HepG2 (cell line): ENCODE results near the gene POLR3H. TPM values are rescaled to one million over a fixed set of nuclear protein-coding genes. Genes with fewer than 3 reads are reported as not detected.

Experiments used
- ATAC-seq: fragments of 200-7000 bp; cut with Tn5 transposase; 3 replicates; pipeline ENCODE4 v1.9.1; 2020; ENCODE audit warnings: mild to moderate bottlenecking, moderate library complexity
- BruUV-seq: library from RNA; stranded (reverse); fragments of 400-500 nt; replicated peaks from 2 replicates; lab custom pipeline; 2021; lab: Mats Ljungman, UMichigan
- CTCF ChIA-PET: fragments of 300-600 bp; formaldehyde crosslinking; extraction: SDS; loops from one replicate; lab custom pipeline; 2021; ENCODE audit warnings: low total read pairs, inconsistent platforms, low intra/inter-chr PET ratio; lab: Yijun Ruan, JAX
- POLR2A ChIA-PET: fragments of 350-600 bp; sonication (Branson Sonifier 250); formaldehyde crosslinking; loops from one replicate; lab custom pipeline; 2020; ENCODE audit warnings: antibody characterized with exemption, inconsistent platforms; lab: Yijun Ruan, JAX
- DNase-seq: peaks from one replicate; pipeline ENCODE4 v3.0.0-alpha.2; 2015; ENCODE audit warnings: low spot score
- FAIRE-seq: peaks from 3 replicates; lab custom pipeline; 2011; peaks lifted over from hg19 to GRCh38; lab: Jason Lieb, UNC
- H2AFZ ChIP-seq: one replicate; pipeline ENCODE4 v1.6.1; 2011; ENCODE audit warnings: low read length, inconsistent platforms
- H3K27ac ChIP-seq: fragments of 300-600 bp; 3 replicates; pipeline ENCODE4 v1.8.0; 2011; ENCODE audit warnings: mixed run types, mild to moderate bottlenecking, mixed read lengths, low read length, inconsistent platforms; ENCODE audit not compliant: insufficient read depth; ENCODE audit errors: extremely low read length
- H3K27me3 ChIP-seq, 2 experiments: fragments of 200-600 bp in 1 of 2; 2 replicates in 1 of 2; 3 replicates in 1 of 2; pipeline versions ENCODE4 v1.6.0 to v1.8.0; 2011; ENCODE audit warnings: low read length in 2 of 2, mild to moderate bottlenecking in 2 of 2, moderate library complexity in 2 of 2, inconsistent platforms in 1 of 2; ENCODE audit not compliant: insufficient read depth in 2 of 2, control insufficient read depth in 1 of 2
- H3K36me3 ChIP-seq, 2 experiments: fragments of 200-600 bp in 1 of 2; replicated peaks in 1 of 2; 2 replicates in 1 of 2; 3 replicates in 1 of 2; pipeline versions ENCODE4 v1.5.1 to v1.8.0; 2011; ENCODE audit warnings: low read length in 2 of 2, inconsistent platforms in 1 of 2; ENCODE audit not compliant: insufficient read depth in 2 of 2, control insufficient read depth in 1 of 2
- H3K4me1 ChIP-seq: 2 replicates; pipeline ENCODE4 v1.5.1; 2012; ENCODE audit warnings: low read length, inconsistent platforms; ENCODE audit not compliant: insufficient read depth
- H3K4me2 ChIP-seq: 2 replicates; pipeline ENCODE4 v1.6.0; 2011; ENCODE audit warnings: low read depth, low read length, inconsistent platforms
- H3K4me3 ChIP-seq, 3 experiments: fragments of 200-600 bp in 1 of 3; sonication (generic), shearing (Covaris generic) in 1 of 3; replicated peaks in 1 of 3; 2 replicates each; pipeline ENCODE4 v1.5.1; 2011 to 2016; ENCODE audit warnings: low read length in 3 of 3, inconsistent platforms in 2 of 3, low read depth in 2 of 3, mild to moderate bottlenecking in 2 of 3, control low read depth in 1 of 3, mixed read lengths in 1 of 3; ENCODE audit not compliant: insufficient read depth in 1 of 3
- H3K79me2 ChIP-seq: one replicate; pipeline ENCODE4 v1.6.1; 2011; ENCODE audit warnings: low read length, inconsistent platforms; ENCODE audit not compliant: insufficient read depth
- H3K9ac ChIP-seq: 2 replicates; pipeline ENCODE4 v1.6.0; 2011; ENCODE audit warnings: mild to moderate bottlenecking, low read depth, low read length, inconsistent platforms; ENCODE audit not compliant: insufficient read depth
- H3K9me3 ChIP-seq: 2 replicates; pipeline ENCODE4 v1.5.1; 2012; ENCODE audit warnings: mild to moderate bottlenecking, low read length
- H4K20me1 ChIP-seq: 2 replicates; pipeline ENCODE4 v1.6.0; 2011; ENCODE audit warnings: inconsistent platforms, mild to moderate bottlenecking, low read length, moderate library complexity; ENCODE audit not compliant: insufficient read depth
- BCL6 ChIP-seq: IDR thresholded peaks from 2 replicates; pipeline ENCODE4 v1.6.1; 2016; ENCODE audit warnings: missing genetic modification reagents, missing compliant biosample characterization
- CHD2 ChIP-seq: IDR thresholded peaks from 2 replicates; pipeline ENCODE4 v1.6.1; 2011; ENCODE audit warnings: low read depth, low read length, improper control_type of control experiment
- HNRNPL ChIP-seq: fragments of 200-400 bp; formaldehyde crosslinking; IDR thresholded peaks from 2 replicates; pipeline ENCODE4 v1.6.1; 2017; ENCODE audit warnings: mild to moderate bottlenecking, low read depth, low read length
- MZF1 ChIP-seq: sonication (generic); formaldehyde crosslinking; IDR thresholded peaks from 2 replicates; pipeline ENCODE4 v1.8.1; 2023; ENCODE audit warnings: mild to moderate bottlenecking, missing genetic modification reagents, borderline replicate concordance
- NR2C2 ChIP-seq: sonication (generic); formaldehyde crosslinking; IDR thresholded peaks from 2 replicates; pipeline ENCODE4 v1.4.0; 2020; ENCODE audit warnings: missing genetic modification reagents, mild to moderate bottlenecking, moderate library complexity, borderline replicate concordance
- U2AF2 ChIP-seq: fragments of 200-400 bp; formaldehyde crosslinking; IDR thresholded peaks from 2 replicates; pipeline ENCODE4 v1.6.1; 2017; ENCODE audit warnings: low read depth, mild to moderate bottlenecking, low read length
- ZBTB38 ChIP-seq: sonication (generic); formaldehyde crosslinking; IDR thresholded peaks from 2 replicates; pipeline ENCODE4 v1.5.1; 2020; ENCODE audit warnings: mild to moderate bottlenecking, missing genetic modification reagents
- ZBTB7B ChIP-seq: sonication (generic); formaldehyde crosslinking; IDR thresholded peaks from 2 replicates; pipeline ENCODE4 v1.4.0; 2020; ENCODE audit warnings: missing genetic modification reagents
- ZMYM3 ChIP-seq: sonication (generic); formaldehyde crosslinking; IDR thresholded peaks from 2 replicates; pipeline ENCODE4 v1.5.1; 2020; ENCODE audit warnings: mild to moderate bottlenecking, missing genetic modification reagents
- ZNF331 ChIP-seq: sonication (generic); formaldehyde crosslinking; IDR thresholded peaks from 2 replicates; pipeline ENCODE4 v1.4.0; 2020; ENCODE audit warnings: missing genetic modification reagents
- ZNF572 ChIP-seq: sonication (generic); formaldehyde crosslinking; IDR thresholded peaks from 2 replicates; pipeline ENCODE4 v1.5.1; 2020; ENCODE audit warnings: mild to moderate bottlenecking, missing genetic modification reagents
- ZNF605 ChIP-seq: sonication (generic); formaldehyde crosslinking; IDR thresholded peaks from 2 replicates; pipeline ENCODE4 v1.8.0; 2022; ENCODE audit warnings: mild to moderate bottlenecking, missing genetic modification reagents
- ZNF768 ChIP-seq: sonication (generic); formaldehyde crosslinking; IDR thresholded peaks from 2 replicates; pipeline ENCODE4 v1.4.0; 2020; ENCODE audit warnings: missing genetic modification reagents
- ZZZ3 ChIP-seq: sonication (generic); formaldehyde crosslinking; IDR thresholded peaks from 2 replicates; pipeline ENCODE4 v1.4.0; 2020; ENCODE audit warnings: missing genetic modification reagents, mild to moderate bottlenecking, borderline replicate concordance
- WGBS: methylation state at CpG from one replicate; pipeline ENCODE4 v1.1.6; 2017; ENCODE audit warnings: low lambda C conversion rate; 5-methylcytosine and 5-hydroxymethylcytosine counted together
- in situ Hi-C: cut with HindIII; loops from 2 replicates; pipeline ENCODE4 v1.10.0; 2017; ENCODE audit warnings: low pct_unique_long_range_greater_than_20kb; ENCODE audit not compliant: extremely low pct_ligation_motif_present
- intact Hi-C: fragments of 100-400 bp; cut with micrococcal nuclease; formaldehyde crosslinking; loops from one replicate; pipeline ENCODE4 v1.10.0; 2022; ENCODE audit not compliant: unreplicated experiment
- polyA plus RNA-seq, 8 experiments: library from polyadenylated mRNA; depleted of rRNA in 3 of 8; stranded (reverse) in 7 of 8; unstranded in 1 of 8; fragments of >200 nt; fragmentation: Illumina TruSeq in 4 of 8; extraction: Trizol in 4 of 8; gene quantifications; 2 replicates each; pipeline versions ENCODE4 v1.2.1 to v1.2.3, GENCODE V29; 2011 to 2016; ENCODE audit warnings: low read depth in 4 of 8, missing spikeins in 1 of 8, mixed read lengths in 1 of 8; ENCODE audit not compliant: insufficient read depth in 1 of 8
- total RNA-seq, 5 experiments: library from RNA; depleted of rRNA; stranded (reverse); fragments of >200 nt; fragmentation: Illumina TruSeq; extraction: Trizol; gene quantifications; 2 replicates each; pipeline ENCODE4 v1.2.3, GENCODE V29; 2016; ENCODE audit warnings: low read depth in 1 of 5

The POLR3H gene
- total and polyA plus RNA-seq, 2 of the 13 experiments (the other 11 are each of a cell fraction or from before 2014, with no cell fraction given) = 10.3 to 28.6 TPM

GRCh38 chr22:41579997-41580355, 35.7 kb upstream of the POLR3H start:
- Histone ChIP-seq H3K9me3 (no peaks in the 10 kb centered on the region), H3K9ac (no peak overlapping the region), H3K4me3 (no peak overlapping the region), H2AFZ (no peak overlapping the region), H3K79me2 (no peaks in the 10 kb centered on the region), H3K27ac (no peak overlapping the region), H3K27me3 (no peaks in the 10 kb centered on the region), H3K4me1 (peaks cover 28% of the 10 kb centered on the region), H3K4me2 (no peak overlapping the region), H3K36me3 (peaks cover 9 to 45% of the 10 kb centered on the region in 2 experiments), H4K20me1 (no peaks in the 10 kb centered on the region)
- FAIRE-seq = no peak
- no peak for TF ChIP-seq ZNF572 (CRISPR knock-in tag)
- TF ChIP-seq CHD2 = no peak
- no peak for TF ChIP-seq ZNF605 (CRISPR knock-in tag)
- TF ChIP-seq ZBTB38 (CRISPR knock-in tag) = no peak
- no peak for TF ChIP-seq U2AF2
- no peak for TF ChIP-seq BCL6 (CRISPR knock-in tag)
- no peak for TF ChIP-seq ZBTB7B
- BruUV-seq = no TSS peak
- in situ Hi-C loops (no loop called here), intact Hi-C loops (no loop called here)
- WGBS = 95% methylated on average over 3 of the region's 6 CpGs
- ATAC-seq = no peak
- POLR2A ChIA-PET = interaction anchor here (1.6 to 4.5 kb wide), 2 partner anchors 10 to 41 kb away, joined by 6 to 29 read pairs; partner anchors contain the start of genes DESI1, PMM1 and XRCC6
- CTCF ChIA-PET = no interaction called here
- no peak for DNase-seq

GRCh38 chr22:41579297-41579996, 35.2 kb upstream of the POLR3H start:
- no peak for FAIRE-seq
- TF ChIP-seq ZZZ3 (CRISPR knock-in tag) = no peak
- TF ChIP-seq NR2C2 (CRISPR knock-in tag) = no peak
- TF ChIP-seq ZNF331 (CRISPR knock-in tag) = no peak
- TF ChIP-seq ZMYM3 (CRISPR knock-in tag) = 0 out of 2 replicates have a peak, but pooled peaks have one; percentile 38
- TF ChIP-seq ZNF768 (CRISPR knock-in tag) = peak; percentile 95
- no peak for TF ChIP-seq MZF1 (CRISPR knock-in tag)
- 0 out of 2 replicates have a peak, but pooled peaks have one; percentile 26 for TF ChIP-seq HNRNPL
- DNase-seq = no peak
- H3K27me3 ChIP-seq = no peaks in the 10 kb centered on the region
- H3K4me1 ChIP-seq = peaks cover 28% of the 10 kb centered on the region
- H3K9me3 ChIP-seq = no peaks in the 10 kb centered on the region
- no peak overlapping the region for H3K27ac ChIP-seq
- POLR2A ChIA-PET = interaction anchor here (1.6 to 4.5 kb wide), 2 partner anchors 10 to 42 kb away, joined by 6 to 29 read pairs; partner anchors contain the start of genes DESI1, PMM1 and XRCC6
- H3K9ac ChIP-seq = no peak overlapping the region
- in situ Hi-C loops = no loop called here
- H3K4me2 ChIP-seq = no peak overlapping the region
- H4K20me1 ChIP-seq = no peaks in the 10 kb centered on the region
- ATAC-seq = no peak
- no peak overlapping the region for H2AFZ ChIP-seq
- intact Hi-C loops = no loop called here
- CTCF ChIA-PET = no interaction called here
- BruUV-seq = no TSS peak
- H3K36me3 ChIP-seq = peaks cover 8 to 39% of the 10 kb centered on the region in 2 experiments
- no peak overlapping the region for H3K4me3 ChIP-seq
- H3K79me2 ChIP-seq = no peaks in the 10 kb centered on the region
- 100% methylated on average over 5 of the region's 12 CpGs for WGBS
